HEK293T (cell line): ENCODE measurements around the gene TGFBI.

Source experiments
- CTCF ChIA-PET: fragments of 350-600 bp; formaldehyde crosslinking; extraction: SDS; loops from one replicate; lab custom pipeline; 2021; ENCODE audit warnings: antibody characterized with exemption, inconsistent platforms; lab: Yijun Ruan, JAX
- POLR2A ChIA-PET: fragments of 350-600 bp; formaldehyde crosslinking; extraction: SDS; loops from one replicate; lab custom pipeline; 2020; ENCODE audit warnings: antibody characterized with exemption, inconsistent platforms; lab: Yijun Ruan, JAX
- DNase-seq: peaks from one replicate; pipeline ENCODE4 v3.0.0; 2012; ENCODE audit warnings: mixed read lengths; ENCODE audit errors: extremely low spot score
- ARNT ChIP-seq: fragments of 450-650 bp; IDR thresholded peaks from 2 replicates; pipeline ENCODE4 v1.6.1; 2017; ENCODE audit warnings: mild to moderate bottlenecking
- BHLHE40 ChIP-seq: fragments of 450-650 bp; IDR thresholded peaks from 2 replicates; pipeline ENCODE4 v1.6.1; 2016; ENCODE audit warnings: mild to moderate bottlenecking, moderate library complexity, borderline replicate concordance
- CTBP1 ChIP-seq: fragments of 450-650 bp; IDR thresholded peaks from 2 replicates; pipeline ENCODE4 v1.6.1; 2016; ENCODE audit warnings: borderline replicate concordance
- ELF4 ChIP-seq: fragments of 450-650 bp; IDR thresholded peaks from 2 replicates; pipeline ENCODE4 v1.6.1; 2017; ENCODE audit warnings: antibody characterized with exemption
- FOXA1 ChIP-seq: fragments of 450-650 bp; IDR thresholded peaks from 2 replicates; pipeline ENCODE4 v1.6.1; 2016; ENCODE audit warnings: mild to moderate bottlenecking
- FOXK2 ChIP-seq: fragments of 450-650 bp; IDR thresholded peaks from 2 replicates; pipeline ENCODE4 v1.6.1; 2016; ENCODE audit warnings: mild to moderate bottlenecking
- FOXM1 ChIP-seq: fragments of 450-650 bp; IDR thresholded peaks from 2 replicates; pipeline ENCODE4 v1.6.1; 2017; ENCODE audit warnings: mild to moderate bottlenecking, borderline replicate concordance
- HDGF ChIP-seq: fragments of 450-650 bp; IDR thresholded peaks from 2 replicates; pipeline ENCODE4 v1.6.1; 2017; ENCODE audit warnings: antibody characterized with exemption, borderline replicate concordance
- L3MBTL2 ChIP-seq: fragments of 450-650 bp; conservative IDR thresholded peaks from 2 replicates; pipeline ENCODE4 v1.6.1; 2016; ENCODE audit warnings: mild to moderate bottlenecking
- LEF1 ChIP-seq: fragments of 450-650 bp; IDR thresholded peaks from 2 replicates; pipeline ENCODE4 v1.6.1; 2017; ENCODE audit warnings: mild to moderate bottlenecking, borderline replicate concordance
- NFRKB ChIP-seq: fragments of 450-650 bp; IDR thresholded peaks from 2 replicates; pipeline ENCODE4 v1.6.1; 2016; ENCODE audit warnings: mild to moderate bottlenecking, moderate library complexity
- SP1 ChIP-seq: fragments of 450-650 bp; IDR thresholded peaks from 2 replicates; pipeline ENCODE4 v1.6.1; 2017
- SUZ12 ChIP-seq: fragments of 450-650 bp; IDR thresholded peaks from 2 replicates; pipeline ENCODE4 v1.6.1; 2016; ENCODE audit warnings: mild to moderate bottlenecking
- TARDBP ChIP-seq: fragments of 450-650 bp; IDR thresholded peaks from 2 replicates; pipeline ENCODE4 v1.6.1; 2016
- ZNF384 ChIP-seq: fragments of 450-650 bp; IDR thresholded peaks from 2 replicates; pipeline ENCODE4 v1.6.1; 2016
- TF ChIP-seq, protein P1 (sequence below): fragments of 450-650 bp; IDR thresholded peaks from 2 replicates; pipeline ENCODE4 v1.6.1; 2016

The TGFBI gene

GRCh38 chr5:136094913-136095641 lies 66.3 kb downstream of the TGFBI start:
- DNase-seq: no peak
- CTCF ChIA-PET: interaction anchor here (1.0 kb wide), 1 partner anchor 11 kb away, joined by 3 read pairs; no protein-coding TSS in a partner anchor

DNA sequence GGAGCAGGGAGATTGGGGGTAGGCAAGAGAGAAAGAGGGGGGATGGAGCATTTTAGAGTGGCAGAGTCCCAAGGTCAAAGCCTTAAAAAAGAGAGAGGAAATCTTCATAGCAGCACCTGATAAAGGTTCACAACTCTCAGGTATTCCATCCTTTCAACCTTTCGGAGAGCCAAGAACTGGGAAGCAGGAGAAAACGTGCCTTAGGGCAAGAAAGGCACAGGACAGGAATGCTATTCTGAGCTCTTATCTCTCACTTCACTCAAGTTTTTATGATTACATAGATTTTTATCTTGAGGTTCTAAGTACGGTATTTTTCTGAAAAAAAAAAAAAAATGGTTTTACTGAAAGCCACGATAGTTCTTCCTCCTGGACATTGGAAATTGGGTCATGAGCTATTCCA lies 69.4 kb downstream of the TGFBI start:
- DNase-seq: no peak
- CTCF ChIA-PET: interaction anchor here (0.6 kb wide), 1 partner anchor 532 kb away, joined by 6 read pairs; no protein-coding TSS in a partner anchor
- no peak for TF ChIP-seq SUZ12
- TF ChIP-seq SP1: no peak
- no peak for TF ChIP-seq LEF1
- TF ChIP-seq FOXK2: no peak
- no peak for TF ChIP-seq NFRKB
- TF ChIP-seq CTBP1: no peak
- TF ChIP-seq ARNT: no peak
- POLR2A ChIA-PET: no interaction called here

More at GRCh38 chr5:136094913-136095641, 66.3 kb downstream of the TGFBI start:
- POLR2A ChIA-PET: no interaction called here
- TF ChIP-seq FOXK2 (no peak), HDGF (no peak), SUZ12 (no peak), ZNF384 (no peak), ARNT (no peak), L3MBTL2 (no peak), FOXM1 (no peak), ELF4 (no peak), TARDBP (no peak), SP1 (no peak), NFRKB (no peak), LEF1 (no peak), CTBP1 (no peak), FOXA1 (no peak), BHLHE40 (no peak)
- TF ChIP-seq, protein P1, sequence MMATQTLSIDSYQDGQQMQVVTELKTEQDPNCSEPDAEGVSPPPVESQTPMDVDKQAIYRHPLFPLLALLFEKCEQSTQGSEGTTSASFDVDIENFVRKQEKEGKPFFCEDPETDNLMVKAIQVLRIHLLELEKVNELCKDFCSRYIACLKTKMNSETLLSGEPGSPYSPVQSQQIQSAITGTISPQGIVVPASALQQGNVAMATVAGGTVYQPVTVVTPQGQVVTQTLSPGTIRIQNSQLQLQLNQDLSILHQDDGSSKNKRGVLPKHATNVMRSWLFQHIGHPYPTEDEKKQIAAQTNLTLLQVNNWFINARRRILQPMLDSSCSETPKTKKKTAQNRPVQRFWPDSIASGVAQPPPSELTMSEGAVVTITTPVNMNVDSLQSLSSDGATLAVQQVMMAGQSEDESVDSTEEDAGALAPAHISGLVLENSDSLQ: no peak

- ChIA-PET CTCF (no interaction called here), POLR2A (no interaction called here)
- DNase-seq: no peak
- no peak for TF ChIP-seq SUZ12
Observed at GRCh38 chr5:136099870-136100269, 71.1 kb downstream of the TGFBI start.

- ChIA-PET POLR2A (no interaction called here), CTCF (interaction anchor here (0.9 to 2.1 kb wide), 2 partner anchors 20 to 40 kb away, joined by 3 to 7 read pairs; no protein-coding TSS in a partner anchor)
- no peak for DNase-seq
- TF ChIP-seq ARNT (no peak), NFRKB (no peak), LEF1 (no peak), BHLHE40 (no peak), FOXK2 (no peak), L3MBTL2 (no peak), SUZ12 (no peak)
Observed at GRCh38 chr5:136101884-136102283, 73.1 kb downstream of the TGFBI start.

GRCh38 chr5:136103118-136103517 lies 74.3 kb downstream of the TGFBI start:
- ChIA-PET CTCF (interaction anchor here (0.6 to 2.1 kb wide), 3 partner anchors 10 to 63 kb away, joined by 3 to 7 read pairs (median 3); no protein-coding TSS in a partner anchor), POLR2A (no interaction called here)
- no peak for TF ChIP-seq TARDBP
- TF ChIP-seq L3MBTL2: no peak
- no peak for TF ChIP-seq SP1
- TF ChIP-seq, protein P1: no peak
- TF ChIP-seq HDGF: no peak
- no peak for TF ChIP-seq BHLHE40
- no peak for TF ChIP-seq FOXK2
- TF ChIP-seq FOXM1: no peak
- TF ChIP-seq CTBP1: no peak
- TF ChIP-seq FOXA1: no peak
- TF ChIP-seq ELF4: no peak
- no peak for TF ChIP-seq LEF1
- no peak for TF ChIP-seq ARNT
- TF ChIP-seq NFRKB: no peak
- DNase-seq: no peak

DNA sequence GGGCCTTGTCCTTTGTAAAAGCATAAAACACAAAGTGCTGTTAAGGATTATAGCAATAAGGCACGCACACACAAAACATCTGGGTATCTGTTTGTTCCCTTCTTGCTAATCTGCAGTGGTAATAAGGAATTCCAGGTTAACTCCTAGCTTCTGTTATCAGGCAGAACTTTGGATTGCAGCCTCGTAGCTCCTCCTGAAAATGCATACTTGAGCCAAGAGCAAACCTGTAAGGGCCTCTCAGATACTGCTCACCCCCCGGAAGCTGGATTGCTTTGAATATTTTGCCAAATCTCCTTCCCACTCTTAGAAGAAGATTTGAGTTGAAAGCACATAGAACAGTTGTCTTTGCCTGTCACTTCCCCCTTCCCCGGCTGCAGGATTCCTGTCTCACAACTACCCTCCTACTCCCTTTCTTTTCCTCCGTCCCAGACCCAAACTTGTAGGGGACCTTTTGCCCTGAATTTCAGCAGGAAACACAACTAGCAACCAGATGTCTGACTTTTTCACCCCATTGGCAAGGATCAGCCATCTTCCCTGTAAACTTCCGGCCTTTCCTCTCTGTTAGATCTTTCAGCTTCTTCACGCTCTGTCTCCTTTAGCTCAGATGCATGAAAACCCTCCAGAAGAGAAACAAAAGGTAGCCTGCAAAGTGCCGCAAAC lies 75.6 kb downstream of the TGFBI start:
- POLR2A ChIA-PET: no interaction called here
- CTCF ChIA-PET: no interaction called here

More for the DNA sequence above, 75.6 kb downstream of the TGFBI start:
- TF ChIP-seq ELF4 (no peak), HDGF (no peak), ARNT (no peak), FOXA1 (no peak), NFRKB (no peak), FOXK2 (no peak), CTBP1 (no peak), FOXM1 (no peak), SP1 (no peak), LEF1 (no peak), SUZ12 (no peak), TARDBP (no peak), ZNF384 (no peak), BHLHE40 (no peak), L3MBTL2 (no peak)
- TF ChIP-seq, protein P1: no peak
- no peak for DNase-seq
